Heart left ventricle (tissue), 13 donors: ENCODE measurements around the gene TMEM119.

Source experiments
- POLR2A ChIP-seq, 2 donors: fragments of 450-650 bp; IDR thresholded peaks; one replicate each; pipeline ENCODE4 v1.6.1; 2017; ENCODE audit warnings: antibody characterized with exemption in 2 of 2, mild to moderate bottlenecking in 2 of 2, moderate library complexity in 2 of 2
- TF ChIP-seq, protein P1 (sequence below), 12 donors: fragments of 200-600 bp; sonication (generic) in 4 of 12; IDR thresholded peaks; one replicate each; pipeline versions ENCODE4 v1.5.0 to v1.8.0; 2018 to 2022; ENCODE audit warnings: antibody characterized with exemption in 12 of 12, mild to moderate bottlenecking in 5 of 12
- donor health status: ischemic (EF 13 %, LVEDD 7.1; RV severe dilation, severe dysfunction).
- donor health status: DM: no; HTN: yes; CAD: no.
- donor health status: DM: no; HTN: no; CAD: no.
- donor health status: ischemic (EF 25% LVEDD 6.9; RV normal size, moderate dysfunction).
- donor health status: ischemic (EF 25% LVEDD 5.7; RV mildly dilated, moderate dysfunction).
- donor health status: ischemic (EF 35%, LVEDD 5.7; RV mildly dilated, moderate dysfunction).
- donor health status: nonischemic (EF 11% LVEDD 7.7; RV severe dilation, severe dysfunction).
- donor health status: DM: yes; HTN: yes; CAD: no.
- donor health status: PGD.
- donor health status: ischemic (EF 29% LVEDD 5.4; RV normal size, mild dysfunction).
- donor health status: nonischemic (EF 23%, LVEDD 6.1; RV moderate dilation, normal function).

DNA sequence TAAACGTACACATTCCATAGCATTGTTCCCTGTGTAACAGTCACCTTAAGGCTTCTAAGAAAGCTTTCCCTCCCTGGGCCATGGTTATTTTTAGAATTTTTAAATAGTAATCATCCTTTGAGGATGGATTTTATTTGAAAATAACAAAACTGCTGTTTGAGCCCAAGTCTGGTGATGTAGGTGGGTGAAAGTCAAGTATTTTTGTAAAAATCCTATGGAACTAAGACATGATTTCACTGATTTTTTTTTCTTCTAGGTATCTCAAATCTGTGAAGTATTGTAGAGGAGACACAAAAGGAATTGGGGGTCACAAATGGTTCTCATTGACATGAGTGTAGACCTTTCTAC lies 34.1 kb downstream of the TMEM119 start:
- TF ChIP-seq, protein P1, sequence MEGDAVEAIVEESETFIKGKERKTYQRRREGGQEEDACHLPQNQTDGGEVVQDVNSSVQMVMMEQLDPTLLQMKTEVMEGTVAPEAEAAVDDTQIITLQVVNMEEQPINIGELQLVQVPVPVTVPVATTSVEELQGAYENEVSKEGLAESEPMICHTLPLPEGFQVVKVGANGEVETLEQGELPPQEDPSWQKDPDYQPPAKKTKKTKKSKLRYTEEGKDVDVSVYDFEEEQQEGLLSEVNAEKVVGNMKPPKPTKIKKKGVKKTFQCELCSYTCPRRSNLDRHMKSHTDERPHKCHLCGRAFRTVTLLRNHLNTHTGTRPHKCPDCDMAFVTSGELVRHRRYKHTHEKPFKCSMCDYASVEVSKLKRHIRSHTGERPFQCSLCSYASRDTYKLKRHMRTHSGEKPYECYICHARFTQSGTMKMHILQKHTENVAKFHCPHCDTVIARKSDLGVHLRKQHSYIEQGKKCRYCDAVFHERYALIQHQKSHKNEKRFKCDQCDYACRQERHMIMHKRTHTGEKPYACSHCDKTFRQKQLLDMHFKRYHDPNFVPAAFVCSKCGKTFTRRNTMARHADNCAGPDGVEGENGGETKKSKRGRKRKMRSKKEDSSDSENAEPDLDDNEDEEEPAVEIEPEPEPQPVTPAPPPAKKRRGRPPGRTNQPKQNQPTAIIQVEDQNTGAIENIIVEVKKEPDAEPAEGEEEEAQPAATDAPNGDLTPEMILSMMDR (IDR thresholded peaks at IDR 0.05): peak in 1 of 12 donors; percentile 12
- no peak for TF ChIP-seq POLR2A (IDR thresholded peaks at IDR 0.05)
